Right atrium auricular region (tissue), 2 donors: Measurements from ENCODE around the gene CNTN4. TPM values are rescaled to one million over a fixed set of nuclear protein-coding genes. Genes with fewer than 3 reads are reported as not detected.

Experiments used
- DNase-seq: peaks from one replicate; pipeline ENCODE4 v3.0.0-alpha.2; 2019; ENCODE audit warnings: low spot score
- H3K27ac ChIP-seq, 2 donors: fragments of 200-600 bp; sonication (generic); 1 replicate in 1 of 2; 2 replicates in 1 of 2; pipeline ENCODE4 v1.5.1; 2016 to 2019
- H3K27me3 ChIP-seq, 2 donors: fragments of 200-600 bp; sonication (generic); one replicate each; pipeline versions ENCODE4 v1.5.1 to v1.6.0; 2017 to 2019
- H3K36me3 ChIP-seq: fragments of 200-600 bp; sonication (generic); one replicate; pipeline ENCODE4 v1.5.1; 2016
- H3K4me1 ChIP-seq, 2 donors: fragments of 200-600 bp; sonication (generic); one replicate each; pipeline versions ENCODE4 v1.5.1 to v1.6.0; 2017 to 2019
- H3K4me3 ChIP-seq, 2 donors: fragments of 200-600 bp; sonication (generic); 1 replicate in 1 of 2; 2 replicates in 1 of 2; pipeline ENCODE4 v1.5.1; 2017 to 2019; ENCODE audit warnings: mild to moderate bottlenecking in 1 of 2, moderate library complexity in 1 of 2
- H3K9me3 ChIP-seq, 2 donors: fragments of 200-600 bp; sonication (generic); one replicate each; pipeline ENCODE4 v1.5.1; 2019
- total RNA-seq, 2 donors: library from RNA; depleted of rRNA; stranded (reverse); fragments of >200 nt; gene quantifications; one replicate each; pipeline ENCODE4 v1.1.0, GENCODE V29; 2016
- TF ChIP-seq, protein P1 (sequence below), 2 donors: fragments of 200-600 bp; sonication (generic); IDR thresholded peaks; one replicate each; pipeline ENCODE4 v1.5.1; 2019; ENCODE audit warnings: antibody characterized with exemption in 2 of 2

The CNTN4 gene
- total RNA-seq, 2 donors from 2014 or later = 5.3 to 5.7 TPM

DNA sequence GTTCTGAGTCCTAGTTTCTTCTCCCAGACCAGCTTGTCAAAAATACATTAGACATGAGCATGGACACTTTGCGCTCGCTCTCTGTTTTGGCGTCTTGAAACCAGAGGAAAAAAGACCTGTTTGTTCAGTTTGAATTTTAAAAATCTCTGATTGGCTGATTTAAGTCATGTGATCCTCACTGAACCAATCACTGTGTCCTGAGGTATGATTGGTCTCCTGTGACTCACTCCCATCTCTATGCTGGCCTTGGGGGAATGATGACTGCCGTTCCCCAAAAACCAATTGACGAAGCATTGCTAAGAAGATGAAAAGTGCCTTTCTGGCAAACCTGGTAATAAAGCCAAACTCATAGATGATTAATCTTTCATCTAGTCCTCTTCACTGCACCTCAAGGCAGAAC, 755.0 kb downstream of the CNTN4 start:
- DNase-seq = no peak
- no peak overlapping the region for H3K27ac ChIP-seq
- H3K4me1 ChIP-seq = no peaks in the 10 kb centered on the region
- H3K36me3 ChIP-seq = no peaks in the 10 kb centered on the region
- no peaks in the 10 kb centered on the region for H3K9me3 ChIP-seq
- H3K4me3 ChIP-seq = no peak overlapping the region
- H3K27me3 ChIP-seq = no peaks in the 10 kb centered on the region
- TF ChIP-seq, protein P1, sequence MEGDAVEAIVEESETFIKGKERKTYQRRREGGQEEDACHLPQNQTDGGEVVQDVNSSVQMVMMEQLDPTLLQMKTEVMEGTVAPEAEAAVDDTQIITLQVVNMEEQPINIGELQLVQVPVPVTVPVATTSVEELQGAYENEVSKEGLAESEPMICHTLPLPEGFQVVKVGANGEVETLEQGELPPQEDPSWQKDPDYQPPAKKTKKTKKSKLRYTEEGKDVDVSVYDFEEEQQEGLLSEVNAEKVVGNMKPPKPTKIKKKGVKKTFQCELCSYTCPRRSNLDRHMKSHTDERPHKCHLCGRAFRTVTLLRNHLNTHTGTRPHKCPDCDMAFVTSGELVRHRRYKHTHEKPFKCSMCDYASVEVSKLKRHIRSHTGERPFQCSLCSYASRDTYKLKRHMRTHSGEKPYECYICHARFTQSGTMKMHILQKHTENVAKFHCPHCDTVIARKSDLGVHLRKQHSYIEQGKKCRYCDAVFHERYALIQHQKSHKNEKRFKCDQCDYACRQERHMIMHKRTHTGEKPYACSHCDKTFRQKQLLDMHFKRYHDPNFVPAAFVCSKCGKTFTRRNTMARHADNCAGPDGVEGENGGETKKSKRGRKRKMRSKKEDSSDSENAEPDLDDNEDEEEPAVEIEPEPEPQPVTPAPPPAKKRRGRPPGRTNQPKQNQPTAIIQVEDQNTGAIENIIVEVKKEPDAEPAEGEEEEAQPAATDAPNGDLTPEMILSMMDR (IDR thresholded peaks at IDR 0.05) = no peak

DNA sequence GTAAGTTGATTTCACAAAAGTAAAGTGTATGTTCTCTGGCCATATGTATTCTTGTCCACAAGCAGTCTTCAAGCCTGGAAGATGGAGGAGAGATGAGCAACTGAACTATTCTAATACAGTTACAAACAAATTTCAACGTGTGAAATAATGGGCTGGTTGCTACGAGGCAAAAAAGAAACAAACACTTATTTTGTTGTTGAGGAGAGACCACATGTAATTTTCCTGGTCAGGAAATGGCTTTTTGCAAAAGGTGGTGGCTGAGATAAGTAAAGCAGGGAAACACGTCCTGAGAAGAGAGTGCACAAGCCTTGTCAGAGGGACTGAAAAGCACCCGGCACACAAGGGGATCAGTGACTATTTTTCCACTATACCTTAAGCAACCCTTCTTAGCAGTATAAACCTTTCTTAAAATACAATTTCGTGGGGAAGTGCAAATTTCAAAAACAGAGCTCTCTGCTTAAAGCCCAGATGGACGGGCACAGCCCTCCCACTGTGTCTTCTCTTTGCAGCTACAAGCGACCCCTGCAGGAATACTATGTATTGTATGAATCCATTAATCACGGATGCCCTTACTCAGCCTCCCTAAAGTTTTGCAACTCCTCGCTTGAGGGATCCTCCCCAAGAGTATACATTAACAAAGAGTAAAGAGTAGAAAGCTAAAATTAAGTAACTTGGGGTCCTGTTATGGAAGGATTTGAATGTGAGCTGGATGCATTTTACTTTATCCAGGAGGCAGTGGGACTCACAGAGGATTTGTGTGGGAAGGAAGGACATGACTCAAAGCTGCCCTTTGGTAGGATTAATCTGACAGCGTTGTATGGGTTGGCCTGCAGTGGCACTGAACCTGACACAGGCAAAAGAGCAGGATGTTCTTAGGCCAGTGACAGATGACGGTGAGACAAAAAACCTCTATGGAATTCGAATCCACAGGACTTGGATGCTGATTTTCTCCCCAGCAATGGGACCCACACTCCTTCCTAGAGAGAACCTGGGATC, 757.8 kb downstream of the CNTN4 start:
- H3K36me3 ChIP-seq = no peaks in the 10 kb centered on the region
- H3K9me3 ChIP-seq = no peaks in the 10 kb centered on the region
- H3K4me1 ChIP-seq = no peaks in the 10 kb centered on the region
- TF ChIP-seq, protein P1 (IDR thresholded peaks at IDR 0.05) = no peak
- H3K27ac ChIP-seq = no peak overlapping the region
- H3K27me3 ChIP-seq = no peaks in the 10 kb centered on the region
- no peak for DNase-seq
- no peak overlapping the region for H3K4me3 ChIP-seq

DNA sequence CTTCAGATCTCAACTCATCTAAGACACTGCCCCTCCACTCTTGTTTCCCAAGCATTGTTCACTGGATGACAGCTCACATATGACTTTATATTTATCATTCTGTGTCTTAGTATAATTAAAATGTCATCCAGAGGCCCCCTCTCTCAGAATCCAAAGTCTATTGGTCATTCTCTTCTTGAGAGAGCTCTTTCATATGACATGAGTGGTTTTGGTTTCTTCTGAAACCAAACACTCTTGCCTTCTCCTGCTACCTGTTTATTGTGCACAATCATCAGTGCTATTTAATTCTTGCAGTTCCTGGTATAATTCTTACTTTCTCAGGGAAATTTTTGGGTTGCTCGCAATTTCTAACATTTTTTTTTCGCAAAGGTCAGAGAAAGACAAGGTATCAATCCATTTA, 762.0 kb downstream of the CNTN4 start:
- Histone ChIP-seq H3K36me3 (no peaks in the 10 kb centered on the region), H3K9me3 (no peaks in the 10 kb centered on the region), H3K4me3 (no peak overlapping the region), H3K4me1 (no peaks in the 10 kb centered on the region), H3K27me3 (no peaks in the 10 kb centered on the region), H3K27ac (no peak overlapping the region)
- DNase-seq = no peak
- TF ChIP-seq, protein P1 (IDR thresholded peaks at IDR 0.05) = no peak

DNA sequence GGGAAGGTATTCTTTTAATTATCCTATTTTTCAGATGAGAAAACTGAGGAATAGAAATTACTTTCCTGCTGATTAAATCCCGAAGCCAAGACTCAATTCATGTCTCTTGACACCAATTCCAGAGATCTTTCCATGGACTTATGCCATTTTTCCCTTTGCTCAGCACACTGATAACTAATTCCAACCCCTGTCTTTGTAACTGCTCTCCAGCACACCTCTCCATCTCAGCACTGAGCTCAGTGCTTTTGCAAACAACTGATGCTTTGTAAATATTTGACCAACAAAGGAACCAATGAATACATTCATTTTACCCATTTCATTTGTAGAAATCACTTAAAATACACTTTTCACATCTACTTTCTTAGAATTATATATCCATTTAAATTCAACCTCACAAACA, 762.5 kb downstream of the CNTN4 start:
- no peak overlapping the region for H3K27ac ChIP-seq
- no peaks in the 10 kb centered on the region for H3K4me1 ChIP-seq
- TF ChIP-seq, protein P1 (IDR thresholded peaks at IDR 0.05) = no peak
- H3K4me3 ChIP-seq = no peak overlapping the region
- H3K9me3 ChIP-seq = no peaks in the 10 kb centered on the region
- H3K27me3 ChIP-seq = no peaks in the 10 kb centered on the region
- no peaks in the 10 kb centered on the region for H3K36me3 ChIP-seq
- DNase-seq = no peak

DNA sequence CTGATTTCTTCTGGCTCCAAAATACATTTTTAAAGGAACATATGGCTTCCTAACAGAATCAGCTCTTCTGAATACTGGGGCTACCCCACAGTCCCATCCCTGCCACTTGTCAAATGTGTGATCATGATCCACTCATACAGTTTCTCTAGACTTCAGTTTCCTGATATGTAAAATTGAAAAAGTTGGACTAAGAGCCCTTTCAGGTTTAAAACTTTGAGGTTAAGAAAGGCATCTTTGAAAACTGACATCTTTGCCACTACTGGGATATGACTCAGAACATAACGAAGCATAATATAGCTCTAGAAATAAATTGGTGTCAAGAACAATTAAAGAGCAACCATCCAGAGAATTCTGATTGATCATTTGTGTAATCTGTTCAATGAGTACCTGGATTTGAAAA, 763.3 kb downstream of the CNTN4 start:
- Histone ChIP-seq H3K9me3 (no peaks in the 10 kb centered on the region), H3K4me1 (no peaks in the 10 kb centered on the region), H3K27ac (no peak overlapping the region), H3K27me3 (no peaks in the 10 kb centered on the region), H3K4me3 (no peak overlapping the region), H3K36me3 (no peaks in the 10 kb centered on the region)
- DNase-seq = no peak
- TF ChIP-seq, protein P1 (IDR thresholded peaks at IDR 0.05) = no peak
